Activated CD8-positive, alpha-beta memory T cell treated with anti-CD3 and anti-CD28 coated beads for 4 hours (primary cell): ENCODE data around the gene GAREM1.
"Not testable (repeated sequence)": the region's sequence is repeated elsewhere in the genome, so short reads cannot be mapped to it uniquely, and the experiment has no call there.

Source experiments
- DNase-seq, 2 donors: peaks; one replicate each; pipeline ENCODE4 v3.0.0-alpha.2; 2020; ENCODE audit warnings: low read depth in 2 of 2

The GAREM1 gene

GRCh38 chr18:32258148-32258547, 212.5 kb downstream of the GAREM1 start:
- no peak for DNase-seq

GRCh38 chr18:32257084-32257785, 213.4 kb downstream of the GAREM1 start:
- no peak for DNase-seq

GRCh38 chr18:32255570-32255969, 215.1 kb downstream of the GAREM1 start:
- no peak for DNase-seq

GRCh38 chr18:32252141-32252860, 218.4 kb downstream of the GAREM1 start:
- no peak for DNase-seq

GRCh38 chr18:32251466-32251865, 219.2 kb downstream of the GAREM1 start:
- no peak for DNase-seq

- DNase-seq = no peak
These were observed 221.3 kb downstream of the GAREM1 start for GRCh38 chr18:32249147-32249929.

- no peak for DNase-seq
These were observed 225.8 kb downstream of the GAREM1 start for GRCh38 chr18:32244881-32245280.

- no peak for DNase-seq
These were observed 227.3 kb downstream of the GAREM1 start for GRCh38 chr18:32243358-32243757.

- no peak for DNase-seq
These were observed 228.3 kb downstream of the GAREM1 start for GRCh38 chr18:32242395-32242794.

GRCh38 chr18:32238635-32239268, 231.9 kb downstream of the GAREM1 start:
- DNase-seq = no peak

GRCh38 chr18:32237049-32237448, 233.6 kb downstream of the GAREM1 start:
- DNase-seq = no peak

GRCh38 chr18:32233348-32233747, 237.3 kb downstream of the GAREM1 start:
- not testable (repeated sequence) for DNase-seq

GRCh38 chr18:32219431-32220018, 251.2 kb downstream of the GAREM1 start:
- DNase-seq = no peak

GRCh38 chr18:32216390-32216789, 254.3 kb downstream of the GAREM1 start:
- DNase-seq = no peak

- no peak for DNase-seq
These were observed 257.0 kb downstream of the GAREM1 start for GRCh38 chr18:32213693-32214092.
